KMS-11 (cell line): ENCODE data around the gene ZNF695.

Source experiments
- H2AFZ ChIP-seq: fragments of 200-600 bp; sonication (generic); 2 replicates; pipeline ENCODE4 v1.6.1; 2016; ENCODE audit warnings: antibody characterized with exemption, mixed run types, low read depth
- H3K27ac ChIP-seq: fragments of 200-600 bp; sonication (generic); 2 replicates; pipeline ENCODE4 v1.6.1; 2016; ENCODE audit warnings: mild to moderate bottlenecking, mixed run types
- H3K27me3 ChIP-seq: fragments of 200-600 bp; sonication (generic); 2 replicates; pipeline ENCODE4 v1.6.1; 2017; ENCODE audit warnings: mild to moderate bottlenecking, low read depth, mixed run types, moderate library complexity; ENCODE audit not compliant: insufficient read depth
- H3K36me3 ChIP-seq: fragments of 200-600 bp; sonication (generic); 2 replicates; pipeline ENCODE4 v1.6.1; 2017; ENCODE audit warnings: mild to moderate bottlenecking, mixed run types; ENCODE audit not compliant: insufficient read depth
- H3K4me1 ChIP-seq: fragments of 200-600 bp; sonication (generic); 2 replicates; pipeline ENCODE4 v1.6.1; 2016; ENCODE audit warnings: mild to moderate bottlenecking, low read depth, mixed run types; ENCODE audit not compliant: poor library complexity, severe bottlenecking
- H3K4me2 ChIP-seq: fragments of 200-600 bp; sonication (generic); 2 replicates; pipeline ENCODE4 v1.7.0; 2016; ENCODE audit warnings: mild to moderate bottlenecking, mixed run types
- H3K4me3 ChIP-seq: fragments of 200-600 bp; sonication (generic); IDR thresholded peaks from 2 replicates; pipeline ENCODE4 v1.6.1; 2017; ENCODE audit warnings: low read depth, low read length, mixed read lengths; ENCODE audit not compliant: insufficient read depth
- H3K79me2 ChIP-seq: fragments of 200-600 bp; sonication (generic); 2 replicates; pipeline ENCODE4 v1.6.1; 2016; ENCODE audit warnings: low read depth, mixed run types; ENCODE audit not compliant: insufficient read depth
- H3K9ac ChIP-seq: fragments of 200-600 bp; sonication (generic); 2 replicates; pipeline ENCODE4 v1.6.1; 2016; ENCODE audit warnings: mild to moderate bottlenecking, mixed run types
- H4K20me1 ChIP-seq: fragments of 200-600 bp; sonication (generic); 2 replicates; pipeline ENCODE4 v1.6.1; 2016; ENCODE audit warnings: mild to moderate bottlenecking, mixed run types; ENCODE audit not compliant: insufficient read depth
- CTCF ChIP-seq: fragments of 200-600 bp; sonication (generic); conservative IDR thresholded peaks from 2 replicates; pipeline ENCODE4 v1.6.1; 2017; ENCODE audit warnings: low read depth, mild to moderate bottlenecking, antibody characterized with exemption, low read length, moderate library complexity, mixed read lengths

The ZNF695 gene

GRCh38 chr1:246971090-246971721 lies 36.7 kb downstream of the ZNF695 start:
- Histone ChIP-seq H3K79me2 (no peaks in the 10 kb centered on the region), H2AFZ (no peak overlapping the region), H3K9ac (no peak overlapping the region), H3K27ac (no peak overlapping the region), H3K4me1 (no peaks in the 10 kb centered on the region), H3K36me3 (no peaks in the 10 kb centered on the region), H3K4me2 (no peak overlapping the region), H3K4me3 (no peak overlapping the region), H3K27me3 (no peaks in the 10 kb centered on the region), H4K20me1 (no peaks in the 10 kb centered on the region)
- TF ChIP-seq CTCF: peak; percentile 66

GRCh38 chr1:246969621-246970020 lies 38.2 kb downstream of the ZNF695 start:
- Histone ChIP-seq H3K27ac (no peak overlapping the region), H3K79me2 (no peaks in the 10 kb centered on the region), H3K9ac (no peak overlapping the region), H2AFZ (no peak overlapping the region), H4K20me1 (no peaks in the 10 kb centered on the region), H3K36me3 (no peaks in the 10 kb centered on the region), H3K4me3 (no peak overlapping the region), H3K4me1 (no peaks in the 10 kb centered on the region), H3K4me2 (no peak overlapping the region), H3K27me3 (no peaks in the 10 kb centered on the region)
- no peak for TF ChIP-seq CTCF

- H3K79me2 ChIP-seq: no peaks in the 10 kb centered on the region
- no peak overlapping the region for H2AFZ ChIP-seq
- H3K27me3 ChIP-seq: no peaks in the 10 kb centered on the region
- H3K36me3 ChIP-seq: no peaks in the 10 kb centered on the region
- no peaks in the 10 kb centered on the region for H4K20me1 ChIP-seq
- no peak overlapping the region for H3K4me3 ChIP-seq
- no peaks in the 10 kb centered on the region for H3K4me1 ChIP-seq
- H3K9ac ChIP-seq: no peak overlapping the region
- H3K4me2 ChIP-seq: no peak overlapping the region
- no peak for TF ChIP-seq CTCF
- H3K27ac ChIP-seq: no peak overlapping the region
Measured at GRCh38 chr1:246966502-246966901, 41.4 kb downstream of the ZNF695 start.

GRCh38 chr1:246959944-246960693 lies 47.7 kb downstream of the ZNF695 start:
- H3K4me1 ChIP-seq: no peaks in the 10 kb centered on the region
- no peaks in the 10 kb centered on the region for H3K79me2 ChIP-seq
- H3K36me3 ChIP-seq: no peaks in the 10 kb centered on the region
- TF ChIP-seq CTCF: no peak
- H3K4me2 ChIP-seq: no peak overlapping the region
- no peak overlapping the region for H3K9ac ChIP-seq
- H4K20me1 ChIP-seq: no peaks in the 10 kb centered on the region
- no peak overlapping the region for H2AFZ ChIP-seq
- H3K27ac ChIP-seq: no peak overlapping the region
- H3K27me3 ChIP-seq: no peaks in the 10 kb centered on the region
- H3K4me3 ChIP-seq: no peak overlapping the region
